ENCODE results near the gene HDAC3.
A peak's percentile ranks its signal among the peaks of the same experiment; 100 is the strongest.

The HDAC3 gene

DNA sequence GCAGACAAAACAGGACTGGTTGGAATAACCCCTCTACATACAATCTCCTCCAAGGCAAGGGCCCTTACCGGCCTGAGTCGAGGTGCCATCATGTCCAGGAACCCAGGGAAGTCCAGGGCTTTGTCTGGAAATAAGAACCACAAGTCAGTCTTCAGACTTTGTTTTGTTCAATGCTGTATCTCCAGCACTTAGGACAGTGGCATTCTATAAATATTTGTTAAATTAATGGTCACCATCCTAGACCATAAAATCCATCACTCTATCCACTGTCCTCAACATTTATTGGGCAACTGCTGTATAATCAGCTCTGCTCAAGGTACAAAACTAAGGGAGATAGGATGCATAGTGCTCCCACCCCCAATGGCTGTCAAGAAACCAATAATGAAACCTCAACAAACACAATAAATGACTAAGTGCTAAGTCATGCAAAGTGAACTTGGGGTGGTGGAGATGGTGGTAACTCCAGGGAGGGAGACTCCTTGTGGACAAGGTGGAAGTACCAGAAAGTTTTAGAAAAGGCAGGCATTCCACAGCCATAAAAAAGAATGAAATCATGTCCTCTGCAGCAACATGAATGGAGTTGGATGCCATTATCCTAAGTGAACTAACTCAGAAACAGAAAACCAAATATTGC is 5.1 kb upstream of the HDAC3 start:
- no peak overlapping the region for H3K27ac ChIP-seq (ENCODE audit: low read depth, low read length)
- no peaks in the 10 kb centered on the region for H3K9me3 ChIP-seq (ENCODE audit: control insufficient read depth, insufficient read depth, low read length)
- no peak overlapping the region for H3K4me3 ChIP-seq (ENCODE audit: low read depth, low read length)
- H3K36me3 ChIP-seq (ENCODE audit: control insufficient read depth, insufficient read depth, low read length) = peaks cover 47% of the 10 kb centered on the region
- H3K9ac ChIP-seq (ENCODE audit: low read depth, low read length) = no peak overlapping the region
- no peaks in the 10 kb centered on the region for H3K27me3 ChIP-seq (ENCODE audit: control insufficient read depth, insufficient read depth, low read length)
- H3K4me1 ChIP-seq (ENCODE audit: control insufficient read depth, insufficient read depth, low read length) = peaks cover 7% of the 10 kb centered on the region

GRCh38 chr5:141640698-141641097 is 4.0 kb upstream of the HDAC3 start:
- Histone ChIP-seq H3K36me3 (ENCODE audit: control insufficient read depth, insufficient read depth, low read length) (peaks cover 45% of the 10 kb centered on the region), H3K27ac (ENCODE audit: low read depth, low read length) (no peak overlapping the region), H3K4me1 (ENCODE audit: control insufficient read depth, insufficient read depth, low read length) (peaks cover 11% of the 10 kb centered on the region), H3K9ac (ENCODE audit: low read depth, low read length) (no peak overlapping the region), H3K9me3 (ENCODE audit: control insufficient read depth, insufficient read depth, low read length) (no peaks in the 10 kb centered on the region), H3K27me3 (ENCODE audit: control insufficient read depth, insufficient read depth, low read length) (no peaks in the 10 kb centered on the region), H3K4me3 (ENCODE audit: low read depth, low read length) (no peak overlapping the region)

- H3K27me3 ChIP-seq (ENCODE audit: control insufficient read depth, insufficient read depth, low read length) = no peaks in the 10 kb centered on the region
- H3K9ac ChIP-seq (ENCODE audit: low read depth, low read length) = no peak overlapping the region
- no peak overlapping the region for H3K4me3 ChIP-seq (ENCODE audit: low read depth, low read length)
- no peaks in the 10 kb centered on the region for H3K9me3 ChIP-seq (ENCODE audit: control insufficient read depth, insufficient read depth, low read length)
- H3K4me1 ChIP-seq (ENCODE audit: control insufficient read depth, insufficient read depth, low read length) = peaks cover 12% of the 10 kb centered on the region
- peaks cover 39% of the 10 kb centered on the region for H3K36me3 ChIP-seq (ENCODE audit: control insufficient read depth, insufficient read depth, low read length)
- no peak overlapping the region for H3K27ac ChIP-seq (ENCODE audit: low read depth, low read length)
Observed at GRCh38 chr5:141640051-141640415, 3.4 kb upstream of the HDAC3 start.

DNA sequence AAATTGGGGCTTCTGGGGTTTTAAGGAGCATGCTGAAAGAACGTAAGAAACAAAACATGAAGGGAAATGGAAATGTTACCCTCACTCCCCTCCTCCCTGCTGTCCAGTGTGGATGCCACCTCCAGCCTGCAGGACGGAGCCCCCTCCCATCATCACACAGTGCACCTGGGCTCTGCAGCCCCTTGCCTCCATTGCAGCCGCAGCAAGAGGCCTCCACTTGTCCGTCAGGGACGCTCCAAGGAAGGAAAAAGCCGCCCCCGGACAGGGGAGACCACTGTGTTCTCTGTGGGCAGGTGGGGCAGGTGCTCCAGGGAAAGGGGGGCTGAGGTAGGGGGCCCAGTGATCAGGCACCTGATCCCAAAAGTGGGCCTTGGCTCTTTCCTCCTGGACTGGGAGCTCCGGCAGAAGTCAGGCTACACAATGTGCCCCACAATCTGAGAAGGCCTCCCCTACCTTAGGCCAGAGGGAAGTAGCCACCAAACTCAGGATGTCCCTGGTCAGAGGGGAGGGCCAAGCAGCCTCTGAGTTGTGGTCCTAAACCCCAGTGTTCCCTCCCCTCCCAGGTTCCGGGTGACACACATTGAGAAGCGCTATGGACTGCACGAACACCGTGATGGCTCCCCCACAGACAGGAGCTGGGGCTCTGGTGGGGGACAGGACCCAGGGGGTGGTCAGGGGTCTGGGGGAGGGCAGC is 2.9 kb upstream of the HDAC3 start:
- Histone ChIP-seq H3K4me3 (ENCODE audit: low read depth, low read length) (no peak overlapping the region), H3K9me3 (ENCODE audit: control insufficient read depth, insufficient read depth, low read length) (no peaks in the 10 kb centered on the region), H3K9ac (ENCODE audit: low read depth, low read length) (no peak overlapping the region), H3K27ac (ENCODE audit: low read depth, low read length) (no peak overlapping the region), H3K36me3 (ENCODE audit: control insufficient read depth, insufficient read depth, low read length) (peaks cover 39% of the 10 kb centered on the region), H3K4me1 (ENCODE audit: control insufficient read depth, insufficient read depth, low read length) (peaks cover 12% of the 10 kb centered on the region), H3K27me3 (ENCODE audit: control insufficient read depth, insufficient read depth, low read length) (no peaks in the 10 kb centered on the region)

GRCh38 chr5:141638771-141639170 is 2.1 kb upstream of the HDAC3 start:
- Histone ChIP-seq H3K36me3 (ENCODE audit: control insufficient read depth, insufficient read depth, low read length) (peaks cover 38% of the 10 kb centered on the region), H3K4me1 (ENCODE audit: control insufficient read depth, insufficient read depth, low read length) (peaks cover 12% of the 10 kb centered on the region), H3K27me3 (ENCODE audit: control insufficient read depth, insufficient read depth, low read length) (no peaks in the 10 kb centered on the region), H3K9ac (ENCODE audit: low read depth, low read length) (no peak overlapping the region), H3K9me3 (ENCODE audit: control insufficient read depth, insufficient read depth, low read length) (no peaks in the 10 kb centered on the region), H3K4me3 (ENCODE audit: low read depth, low read length) (no peak overlapping the region), H3K27ac (ENCODE audit: low read depth, low read length) (no peak overlapping the region)

- Histone ChIP-seq H3K9ac (ENCODE audit: low read depth, low read length) (no peak overlapping the region), H3K4me1 (ENCODE audit: control insufficient read depth, insufficient read depth, low read length) (peaks cover 12% of the 10 kb centered on the region), H3K27ac (ENCODE audit: low read depth, low read length) (no peak overlapping the region)
Observed at GRCh38 chr5:141637767-141638419, 1.2 kb upstream of the HDAC3 start.

DNA sequence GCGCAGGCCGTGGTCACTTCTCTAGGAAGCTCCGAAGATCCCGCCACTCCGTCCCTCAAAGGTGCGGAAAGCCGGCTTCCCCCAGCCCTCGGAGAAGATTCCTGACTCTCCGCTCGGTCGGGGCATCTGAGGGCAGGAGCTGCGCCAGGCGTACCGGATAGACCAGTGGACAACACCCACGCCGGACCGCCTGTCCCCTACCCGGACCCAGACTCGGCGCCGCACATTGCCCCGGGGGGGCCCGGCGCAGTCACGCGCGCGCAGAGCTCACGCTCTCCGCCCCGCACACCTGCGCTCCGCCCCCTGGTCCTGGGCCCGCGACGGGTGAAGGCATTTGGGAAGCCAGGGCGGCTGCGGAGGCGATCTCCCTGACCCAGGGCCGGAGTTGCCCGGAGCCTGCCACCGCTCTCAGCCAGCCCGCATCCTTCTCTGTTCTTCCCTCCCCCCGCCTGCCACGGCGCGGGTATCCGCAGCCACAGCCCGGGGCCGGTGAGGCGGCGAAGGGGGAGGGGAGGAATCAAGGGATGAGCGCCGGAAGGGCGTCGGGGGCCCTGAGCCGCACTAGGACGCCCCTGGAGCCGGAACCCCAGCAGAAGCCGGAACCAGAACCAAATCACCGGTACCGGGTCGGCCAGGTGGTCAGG is 596 bp upstream of the HDAC3 start:
- Histone ChIP-seq H3K4me3 (ENCODE audit: low read depth, low read length) (peak overlapping the region; percentile 92), H3K27me3 (ENCODE audit: control insufficient read depth, insufficient read depth, low read length) (no peaks in the 10 kb centered on the region), H3K36me3 (ENCODE audit: control insufficient read depth, insufficient read depth, low read length) (peaks cover 38% of the 10 kb centered on the region), H3K9me3 (ENCODE audit: control insufficient read depth, insufficient read depth, low read length) (no peaks in the 10 kb centered on the region), H3K9ac (ENCODE audit: low read depth, low read length) (peak overlapping the region; percentile 26; the same call in 1 of the 2 replicates), H3K27ac (ENCODE audit: low read depth, low read length) (peak overlapping the region; percentile 48), H3K4me1 (ENCODE audit: control insufficient read depth, insufficient read depth, low read length) (peaks cover 12% of the 10 kb centered on the region)

More at GRCh38 chr5:141637767-141638419, 1.2 kb upstream of the HDAC3 start:
- H3K9me3 ChIP-seq (ENCODE audit: control insufficient read depth, insufficient read depth, low read length) = no peaks in the 10 kb centered on the region
- no peaks in the 10 kb centered on the region for H3K27me3 ChIP-seq (ENCODE audit: control insufficient read depth, insufficient read depth, low read length)
- H3K36me3 ChIP-seq (ENCODE audit: control insufficient read depth, insufficient read depth, low read length) = peaks cover 36% of the 10 kb centered on the region
- peak overlapping the region; percentile 92 for H3K4me3 ChIP-seq (ENCODE audit: low read depth, low read length)

DNA sequence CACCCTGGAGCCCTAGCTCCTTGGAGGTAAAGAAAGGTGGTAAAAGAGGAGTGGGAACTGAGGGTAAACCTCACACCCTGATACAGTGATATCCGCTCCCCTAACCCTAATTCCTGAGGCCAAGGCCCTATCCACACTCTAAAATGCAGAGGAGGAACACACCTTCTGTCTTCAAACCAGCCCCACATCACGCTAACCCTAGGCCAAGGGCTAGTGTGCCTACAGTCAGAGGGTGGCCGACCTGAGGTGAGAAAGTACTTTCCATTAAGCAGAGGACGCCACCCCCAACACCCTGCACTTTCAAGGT is 590 bp downstream of the HDAC3 start:
- Histone ChIP-seq H3K36me3 (ENCODE audit: control insufficient read depth, insufficient read depth, low read length) (peaks cover 32% of the 10 kb centered on the region), H3K4me3 (ENCODE audit: low read depth, low read length) (peak overlapping the region; percentile 92), H3K27me3 (ENCODE audit: control insufficient read depth, insufficient read depth, low read length) (no peaks in the 10 kb centered on the region), H3K27ac (ENCODE audit: low read depth, low read length) (no peak overlapping the region), H3K9ac (ENCODE audit: low read depth, low read length) (peak overlapping the region; percentile 39; the same call in 1 of the 2 replicates), H3K9me3 (ENCODE audit: control insufficient read depth, insufficient read depth, low read length) (no peaks in the 10 kb centered on the region), H3K4me1 (ENCODE audit: control insufficient read depth, insufficient read depth, low read length) (peaks cover 12% of the 10 kb centered on the region)

- Histone ChIP-seq H3K9me3 (ENCODE audit: control insufficient read depth, insufficient read depth, low read length) (no peaks in the 10 kb centered on the region), H3K9ac (ENCODE audit: low read depth, low read length) (no peak overlapping the region), H3K27ac (ENCODE audit: low read depth, low read length) (no peak overlapping the region), H3K4me1 (ENCODE audit: control insufficient read depth, insufficient read depth, low read length) (peaks cover 12% of the 10 kb centered on the region), H3K36me3 (ENCODE audit: control insufficient read depth, insufficient read depth, low read length) (peaks cover 34% of the 10 kb centered on the region), H3K4me3 (ENCODE audit: low read depth, low read length) (peak overlapping the region; percentile 92), H3K27me3 (ENCODE audit: control insufficient read depth, insufficient read depth, low read length) (no peaks in the 10 kb centered on the region)
Observed at GRCh38 chr5:141635646-141636045, 1.0 kb downstream of the HDAC3 start.

DNA sequence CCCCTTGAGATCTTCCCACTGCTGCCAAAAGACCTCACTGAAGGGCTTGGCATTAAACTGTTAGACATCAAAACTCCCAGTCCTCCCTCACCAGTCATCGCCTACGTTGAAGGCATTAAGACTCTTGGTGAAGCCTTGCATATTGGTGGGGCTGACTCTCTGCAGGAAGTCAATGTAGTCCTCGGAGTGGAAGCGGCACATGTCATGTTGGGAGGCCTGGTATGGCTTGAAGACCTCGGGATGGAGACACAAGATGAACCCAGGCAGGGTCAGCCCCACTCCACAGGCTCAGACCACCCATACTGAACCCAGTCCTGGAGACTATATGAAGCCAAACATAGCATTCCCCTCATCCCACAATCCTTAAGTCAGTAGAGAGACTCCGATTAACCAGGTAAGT is 1.9 kb downstream of the HDAC3 start:
- Histone ChIP-seq H3K4me1 (ENCODE audit: control insufficient read depth, insufficient read depth, low read length) (peaks cover 12% of the 10 kb centered on the region), H3K27me3 (ENCODE audit: control insufficient read depth, insufficient read depth, low read length) (no peaks in the 10 kb centered on the region), H3K27ac (ENCODE audit: low read depth, low read length) (no peak overlapping the region), H3K9ac (ENCODE audit: low read depth, low read length) (no peak overlapping the region), H3K9me3 (ENCODE audit: control insufficient read depth, insufficient read depth, low read length) (no peaks in the 10 kb centered on the region), H3K36me3 (ENCODE audit: control insufficient read depth, insufficient read depth, low read length) (peaks cover 38% of the 10 kb centered on the region), H3K4me3 (ENCODE audit: low read depth, low read length) (no peak overlapping the region)

Measured in HUES48 (cell line).